ENCODE measurements around the gene SLC35E1. TPM values are rescaled to one million over a fixed set of nuclear protein-coding genes. Genes with fewer than 3 reads are reported as not detected.

Gene SLC35E1
- total RNA-seq, 4 donors from 2014 or later = 30.7 to 43.2 (median 39.2) TPM

- no peak for DNase-seq (ENCODE audit: low spot score in 2 of 2)
- 59 to 65% methylated on average over 4 of the region's 4 CpGs for WGBS, 2 donors
- H3K4me3 ChIP-seq (ENCODE audit: low read depth, poor library complexity, severe bottlenecking) = no peak overlapping the region
- intact Hi-C loops (cut with DNase I; ENCODE audit: low total_unique reads) = no loop called here
- TF ChIP-seq POLR2A (IDR thresholded peaks at IDR 0.05) = no peak
- no peak for TF ChIP-seq CTCF (IDR thresholded peaks at IDR 0.05)
Observed at GRCh38 chr19:16598848-16599247, 26.6 kb upstream of the SLC35E1 start.

GRCh38 chr19:16596399-16596798 lies 24.2 kb upstream of the SLC35E1 start:
- no peak overlapping the region for H3K4me3 ChIP-seq (ENCODE audit: low read depth, poor library complexity, severe bottlenecking)
- no peak for TF ChIP-seq POLR2A (IDR thresholded peaks at IDR 0.05)
- no peak for TF ChIP-seq CTCF (IDR thresholded peaks at IDR 0.05)
- DNase-seq (ENCODE audit: low spot score in 2 of 2) = no peak
- intact Hi-C loops (cut with DNase I; ENCODE audit: low total_unique reads) = no loop called here
- WGBS, 2 donors = 68 to 72% methylated on average over 9 of the region's 9 CpGs

GRCh38 chr19:16595097-16595496 lies 22.9 kb upstream of the SLC35E1 start:
- no peak overlapping the region for H3K4me3 ChIP-seq (ENCODE audit: low read depth, poor library complexity, severe bottlenecking)
- intact Hi-C loops (cut with DNase I; ENCODE audit: low total_unique reads) = no loop called here
- WGBS, 2 donors = 91 to 92% methylated on average over 8 of the region's 8 CpGs
- no peak for DNase-seq (ENCODE audit: low spot score in 2 of 2)
- TF ChIP-seq CTCF (IDR thresholded peaks at IDR 0.05) = no peak

GRCh38 chr19:16594681-16595091 lies 22.5 kb upstream of the SLC35E1 start:
- TF ChIP-seq CTCF (IDR thresholded peaks at IDR 0.05) (no peak), POLR2A (IDR thresholded peaks at IDR 0.05) (no peak)
- no peak overlapping the region for H3K4me3 ChIP-seq (ENCODE audit: low read depth, poor library complexity, severe bottlenecking)
- WGBS, 2 donors = 55 to 56% methylated on average over 5 of the region's 5 CpGs
- DNase-seq (ENCODE audit: low spot score in 2 of 2) = no peak
- intact Hi-C loops (cut with DNase I; ENCODE audit: low total_unique reads) = no loop called here

- WGBS, 2 donors = 42 to 76% methylated on average over 5 to 10 of the region's 10 CpGs
- H3K4me3 ChIP-seq (ENCODE audit: low read depth, poor library complexity, severe bottlenecking) = no peak overlapping the region
- DNase-seq (ENCODE audit: low spot score in 2 of 2) = no peak
- intact Hi-C loops (cut with DNase I; ENCODE audit: low total_unique reads) = no loop called here
- TF ChIP-seq CTCF (IDR thresholded peaks at IDR 0.05) (no peak), POLR2A (IDR thresholded peaks at IDR 0.05) (no peak)
Observed at GRCh38 chr19:16594131-16594586, 21.9 kb upstream of the SLC35E1 start.

- TF ChIP-seq CTCF (IDR thresholded peaks at IDR 0.05) = no peak
- H3K4me3 ChIP-seq (ENCODE audit: low read depth, poor library complexity, severe bottlenecking) = no peak overlapping the region
- DNase-seq (ENCODE audit: low spot score in 2 of 2) = no peak
- intact Hi-C loops (cut with DNase I; ENCODE audit: low total_unique reads) = no loop called here
- WGBS, 2 donors = 94% methylated on average over 4 of the region's 4 CpGs
Observed at GRCh38 chr19:16593181-16593580, 21.0 kb upstream of the SLC35E1 start.
